IMR-90 (cell line): ENCODE measurements around the gene ZYG11B. TPM values are rescaled to one million over a fixed set of nuclear protein-coding genes. Genes with fewer than 3 reads are reported as not detected.

Experiments used
- ATAC-seq: fragments of 200-7000 bp; cut with Tn5 transposase; 2 replicates; pipeline ENCODE4 v1.9.1; 2020; ENCODE audit warnings: low read depth, mild to moderate bottlenecking, moderate library complexity
- BruUV-seq: library from RNA; stranded (reverse); fragments of 400-500 nt; replicated peaks from 2 replicates; lab custom pipeline; 2021; lab: Mats Ljungman, UMichigan
- CTCF ChIA-PET: fragments of 300-600 bp; formaldehyde crosslinking; extraction: SDS; loops from one replicate; lab custom pipeline; 2021; ENCODE audit warnings: antibody characterized with exemption; lab: Yijun Ruan, JAX
- POLR2A ChIA-PET: fragments of 300-600 bp; sonication (Branson Sonifier 250); formaldehyde crosslinking; loops from one replicate; lab custom pipeline; 2022; ENCODE audit warnings: antibody characterized with exemption; ENCODE audit not compliant: unreplicated experiment; lab: Charles Lee
- DNase-seq: peaks from one replicate; pipeline ENCODE4 v3.0.0; 2013
- H2AFZ ChIP-seq: replicated peaks from 2 replicates; pipeline ENCODE3; 2013; ENCODE audit warnings: low read length, mild to moderate bottlenecking; ENCODE audit not compliant: poor library complexity
- H2AK5ac ChIP-seq: 2 replicates; pipeline ENCODE4 v1.6.1; 2013; ENCODE audit warnings: low read depth, low read length, inconsistent platforms
- H2AK9ac ChIP-seq: replicated peaks from 2 replicates; pipeline ENCODE3; 2013; ENCODE audit warnings: mild to moderate bottlenecking, low read depth, low read length, moderate library complexity; ENCODE audit not compliant: poor library complexity
- H2BK120ac ChIP-seq: 2 replicates; pipeline ENCODE4 v1.6.1; 2013; ENCODE audit warnings: low read depth, low read length, inconsistent platforms
- H2BK15ac ChIP-seq: 3 replicates; pipeline ENCODE4 v1.6.1; 2013; ENCODE audit warnings: low read depth, low read length, inconsistent platforms
- H2BK20ac ChIP-seq: 2 replicates; pipeline ENCODE4 v1.6.1; 2013; ENCODE audit warnings: low read depth, mild to moderate bottlenecking, inconsistent platforms, low read length, moderate library complexity
- H2BK5ac ChIP-seq: 2 replicates; pipeline ENCODE4 v1.6.1; 2013; ENCODE audit warnings: mild to moderate bottlenecking, low read depth, low read length, inconsistent platforms; ENCODE audit not compliant: poor library complexity, severe bottlenecking
- H3K14ac ChIP-seq: replicated peaks from 2 replicates; pipeline ENCODE4 v1.6.1; 2013; ENCODE audit warnings: low read depth, low read length, inconsistent platforms
- H3K18ac ChIP-seq: 2 replicates; pipeline ENCODE4 v1.6.1; 2013; ENCODE audit warnings: low read depth, low read length, control low read depth
- H3K23ac ChIP-seq: 2 replicates; pipeline ENCODE4 v1.6.1; 2013; ENCODE audit warnings: low read depth, low read length, inconsistent platforms
- H3K27ac ChIP-seq: 2 replicates; pipeline ENCODE4 v1.5.1; 2013; ENCODE audit warnings: mild to moderate bottlenecking, control low read depth, low read length; ENCODE audit not compliant: insufficient read depth
- H3K27me3 ChIP-seq: 2 replicates; pipeline ENCODE4 v1.6.1; 2013; ENCODE audit warnings: low read length; ENCODE audit not compliant: control insufficient read depth, insufficient read depth
- H3K36me3 ChIP-seq: 2 replicates; pipeline ENCODE4 v1.6.1; 2013; ENCODE audit warnings: low read length, mixed read lengths; ENCODE audit not compliant: control insufficient read depth, insufficient read depth
- H3K4ac ChIP-seq: 2 replicates; pipeline ENCODE4 v1.6.1; 2013; ENCODE audit warnings: low read depth, low read length, inconsistent platforms
- H3K4me1 ChIP-seq: 2 replicates; pipeline ENCODE4 v1.6.1; 2013; ENCODE audit warnings: low read length, mixed read lengths; ENCODE audit not compliant: control insufficient read depth, insufficient read depth
- H3K4me2 ChIP-seq: 2 replicates; pipeline ENCODE4 v1.6.1; 2013; ENCODE audit warnings: low read depth, mild to moderate bottlenecking, control low read depth, low read length, moderate library complexity
- H3K4me3 ChIP-seq: 2 replicates; pipeline ENCODE4 v1.5.1; 2013; ENCODE audit warnings: low read depth, mild to moderate bottlenecking, control low read depth, low read length, moderate library complexity; ENCODE audit not compliant: insufficient read depth
- H3K56ac ChIP-seq: 2 replicates; pipeline ENCODE4 v1.6.1; 2013; ENCODE audit warnings: low read length, inconsistent platforms; ENCODE audit not compliant: insufficient read depth; ENCODE audit errors: extremely low read depth
- H3K79me1 ChIP-seq, 2 experiments: 2 replicates each; pipeline ENCODE4 v1.6.1; 2013; ENCODE audit warnings: low read length in 2 of 2, inconsistent platforms in 1 of 2, low read depth in 1 of 2
- H3K9ac ChIP-seq: 2 replicates; pipeline ENCODE4 v1.6.1; 2013; ENCODE audit warnings: low read depth, low read length, control low read depth
- H3K9me1 ChIP-seq: 2 replicates; pipeline ENCODE4 v1.6.1; 2013; ENCODE audit warnings: low read length, inconsistent platforms; ENCODE audit not compliant: insufficient read depth
- H3K9me3 ChIP-seq: 2 replicates; pipeline ENCODE4 v1.6.1; 2013; ENCODE audit warnings: low read length; ENCODE audit not compliant: control insufficient read depth, insufficient read depth
- H4K20me1 ChIP-seq: 2 replicates; pipeline ENCODE4 v1.6.1; 2013; ENCODE audit warnings: low read length, inconsistent platforms; ENCODE audit not compliant: insufficient read depth
- H4K5ac ChIP-seq: 2 replicates; pipeline ENCODE4 v1.6.1; 2013; ENCODE audit warnings: mild to moderate bottlenecking, low read depth, low read length, control low read depth
- H4K8ac ChIP-seq, 2 experiments: 2 replicates each; pipeline ENCODE4 v1.6.1; 2013; ENCODE audit warnings: low read depth in 2 of 2, low read length in 2 of 2, control low read depth in 1 of 2, inconsistent platforms in 1 of 2
- H4K91ac ChIP-seq: 2 replicates; pipeline ENCODE4 v1.6.1; 2013; ENCODE audit warnings: low read depth, low read length, inconsistent platforms; ENCODE audit not compliant: insufficient read depth
- BHLHE40 ChIP-seq: fragments of 150-350 bp; IDR thresholded peaks from 2 replicates; pipeline ENCODE4 v1.6.1; 2016; ENCODE audit warnings: mild to moderate bottlenecking, low read depth, low read length
- CEBPB ChIP-seq: IDR thresholded peaks from 2 replicates; pipeline ENCODE4 v1.6.1; 2012; ENCODE audit warnings: low read depth, low read length, improper control_type of control experiment
- CHD1 ChIP-seq: IDR thresholded peaks from 2 replicates; pipeline ENCODE4 v1.6.1; 2012; ENCODE audit warnings: low read depth, low read length, improper control_type of control experiment
- CTCF ChIP-seq: conservative IDR thresholded peaks from 2 replicates; pipeline ENCODE4 v1.5.1; 2012; ENCODE audit warnings: mild to moderate bottlenecking, low read depth, low read length, improper control_type of control experiment
- FOS ChIP-seq: fragments of 150-350 bp; IDR thresholded peaks from 2 replicates; pipeline ENCODE4 v1.6.1; 2016; ENCODE audit warnings: low read depth, low read length
- MAFK ChIP-seq: IDR thresholded peaks from 2 replicates; pipeline ENCODE4 v1.6.1; 2012; ENCODE audit warnings: low read depth, low read length, improper control_type of control experiment
- MAZ ChIP-seq: IDR thresholded peaks from 2 replicates; pipeline ENCODE4 v1.6.1; 2012; ENCODE audit warnings: low read depth, mild to moderate bottlenecking, low read length, improper control_type of control experiment, moderate library complexity, borderline replicate concordance
- MXI1 ChIP-seq: IDR thresholded peaks from 2 replicates; pipeline ENCODE4 v1.6.1; 2012; ENCODE audit warnings: low read depth, mild to moderate bottlenecking, low read length, moderate library complexity, borderline replicate concordance
- NFE2L2 ChIP-seq: fragments of 150-350 bp; IDR thresholded peaks from 2 replicates; pipeline ENCODE4 v1.6.1; 2016; ENCODE audit warnings: low read depth, mild to moderate bottlenecking, low read length
- POLR2A ChIP-seq: IDR thresholded peaks from 2 replicates; pipeline ENCODE4 v1.6.1; 2012; ENCODE audit warnings: mild to moderate bottlenecking, low read depth, low read length
- RAD21 ChIP-seq: IDR thresholded peaks from 2 replicates; pipeline ENCODE4 v1.6.1; 2012; ENCODE audit warnings: low read length, improper control_type of control experiment
- RCOR1 ChIP-seq: IDR thresholded peaks from 2 replicates; pipeline ENCODE4 v1.6.1; 2012; ENCODE audit warnings: mild to moderate bottlenecking, low read length, improper control_type of control experiment; ENCODE audit not compliant: insufficient replicate concordance
- RFX5 ChIP-seq: IDR thresholded peaks from 2 replicates; pipeline ENCODE4 v1.8.0; 2012; ENCODE audit warnings: low read depth, mild to moderate bottlenecking, low read length, moderate library complexity
- SMC3 ChIP-seq: fragments of 150-350 bp; IDR thresholded peaks from 2 replicates; pipeline ENCODE4 v1.6.1; 2016; ENCODE audit warnings: low read depth, mild to moderate bottlenecking, antibody characterized with exemption, low read length, moderate library complexity
- USF2 ChIP-seq: fragments of 150-350 bp; IDR thresholded peaks from 2 replicates; pipeline ENCODE4 v1.6.1; 2017; ENCODE audit warnings: mild to moderate bottlenecking, antibody characterized with exemption, low read length, low read depth
- WGBS, 2 experiments: methylation state at CpG; one replicate each; pipeline versions ENCODE4 v1.1.5 to v1.1.7; 2013; ENCODE audit warnings: missing lambda C conversion rate in 2 of 2; ENCODE audit not compliant: insufficient read length in 1 of 2; ENCODE audit errors: extremely low coverage in 2 of 2; 5-methylcytosine and 5-hydroxymethylcytosine counted together
- dilution Hi-C: fragments of 300-500 bp; cut with HindIII; formaldehyde crosslinking; loops from one replicate; pipeline ENCODE4 v1.14.3; 2018; ENCODE audit warnings: low sequenced_read_pairs; ENCODE audit not compliant: unreplicated experiment
- in situ Hi-C: fragments of 300-500 bp; cut with MboI; formaldehyde crosslinking; loops from 3 replicates; pipeline ENCODE4 v1.14.3; 2019; ENCODE audit warnings: low sequenced_read_pairs, inconsistent platforms, mixed read lengths
- intact Hi-C: fragments of 100-400 bp; cut with micrococcal nuclease; formaldehyde crosslinking; loops from 2 replicates; pipeline ENCODE4 v1.10.0; 2022
- polyA plus RNA-seq, 3 experiments: library from polyadenylated mRNA; depleted of rRNA; stranded (reverse); fragments of >200 nt; gene quantifications; 2 replicates each; pipeline ENCODE4 v1.2.3, GENCODE V29; 2012; ENCODE audit warnings: low replicate concordance in 1 of 3
- total RNA-seq: library from RNA; depleted of rRNA; stranded (reverse); fragments of >200 nt; gene quantifications from 2 replicates; pipeline ENCODE4 v1.2.3, GENCODE V29; 2012
- TF ChIP-seq, protein P1 (sequence below): fragments of 150-350 bp; IDR thresholded peaks from 2 replicates; pipeline ENCODE4 v1.6.1; 2016; ENCODE audit warnings: low read depth, mild to moderate bottlenecking, low read length, moderate library complexity, borderline replicate concordance

ZYG11B gene
- total and polyA plus RNA-seq, 2 of the 4 experiments (the other 2 are of a cell fraction) = 8.1 to 55.2 TPM

DNA sequence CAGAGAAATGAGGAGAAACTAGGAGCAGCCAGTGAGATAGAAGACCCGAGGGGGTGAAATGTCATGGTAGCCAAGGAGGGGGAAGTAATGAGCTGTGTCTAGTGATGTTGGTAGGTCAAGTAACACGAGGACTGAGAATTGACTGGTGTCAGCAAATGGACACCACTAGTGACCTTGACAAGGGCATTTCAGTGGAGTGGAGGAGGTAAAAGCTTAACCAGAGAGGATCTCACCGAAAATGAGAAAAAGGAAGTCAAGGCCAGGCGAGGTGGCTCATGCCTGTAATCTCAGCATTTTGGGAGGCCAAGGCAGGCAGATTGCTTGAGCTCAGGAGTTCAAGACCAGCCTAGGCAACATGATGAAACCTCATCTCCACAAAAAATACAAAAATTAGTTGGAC lies 3.0 kb upstream of the ZYG11B start:
- H3K9me3 ChIP-seq = no peaks in the 10 kb centered on the region
- H2BK120ac ChIP-seq = no peak overlapping the region
- no peak overlapping the region; the same call in 1 of the 2 replicates for H2AK5ac ChIP-seq
- no peak overlapping the region for H3K4me2 ChIP-seq
- no peak overlapping the region for H3K18ac ChIP-seq
- no peak overlapping the region for H3K56ac ChIP-seq
- TF ChIP-seq NFE2L2 (no peak), SMC3 (no peak), CEBPB (no peak), MXI1 (no peak), CHD1 (no peak), RAD21 (no peak), POLR2A (no peak), CTCF (no peak), RCOR1 (no peak), MAZ (no peak), USF2 (no peak), FOS (no peak), RFX5 (no peak), BHLHE40 (no peak), MAFK (no peak)
- TF ChIP-seq, protein P1, sequence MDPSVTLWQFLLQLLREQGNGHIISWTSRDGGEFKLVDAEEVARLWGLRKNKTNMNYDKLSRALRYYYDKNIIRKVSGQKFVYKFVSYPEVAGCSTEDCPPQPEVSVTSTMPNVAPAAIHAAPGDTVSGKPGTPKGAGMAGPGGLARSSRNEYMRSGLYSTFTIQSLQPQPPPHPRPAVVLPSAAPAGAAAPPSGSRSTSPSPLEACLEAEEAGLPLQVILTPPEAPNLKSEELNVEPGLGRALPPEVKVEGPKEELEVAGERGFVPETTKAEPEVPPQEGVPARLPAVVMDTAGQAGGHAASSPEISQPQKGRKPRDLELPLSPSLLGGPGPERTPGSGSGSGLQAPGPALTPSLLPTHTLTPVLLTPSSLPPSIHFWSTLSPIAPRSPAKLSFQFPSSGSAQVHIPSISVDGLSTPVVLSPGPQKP = no peak
- in situ Hi-C loops = no loop called here
- no peak overlapping the region for H3K23ac ChIP-seq
- ATAC-seq (no peak), DNase-seq (no peak)
- H3K9me1 ChIP-seq = peaks cover 4% of the 10 kb centered on the region; the same call in 1 of the 2 replicates
- CTCF ChIA-PET = no interaction called here
- H2AK9ac ChIP-seq = no peak overlapping the region
- H3K4me3 ChIP-seq = no peak overlapping the region
- no peak overlapping the region for H4K8ac ChIP-seq
- H3K9ac ChIP-seq = no peak overlapping the region
- H3K4ac ChIP-seq = no peak overlapping the region
- intact Hi-C loops = no loop called here
- H2BK15ac ChIP-seq = no peak overlapping the region
- peaks cover 16 to 18% of the 10 kb centered on the region in 2 experiments; a peak in 3 of 4 replicates for H3K79me1 ChIP-seq
- no peak overlapping the region for H2BK5ac ChIP-seq
- dilution Hi-C loops = no loop called here
- H4K5ac ChIP-seq = no peak overlapping the region
- H3K36me3 ChIP-seq = no peaks in the 10 kb centered on the region
- H2AFZ ChIP-seq = no peak overlapping the region
- POLR2A ChIA-PET = interaction anchor here (1.0 kb wide), 1 partner anchor 12 kb away, joined by 3 read pairs; no protein-coding TSS in a partner anchor
- H3K14ac ChIP-seq = no peak overlapping the region
- 79% methylated on average over 2 of the region's 4 CpGs; no CpG with 5 or more reads in 1 of the 2 experiments for WGBS, 2 experiments
- peaks cover 4% of the 10 kb centered on the region for H3K4me1 ChIP-seq
- H3K27me3 ChIP-seq = no peaks in the 10 kb centered on the region
- no peak overlapping the region for H2BK20ac ChIP-seq
- no peak overlapping the region for H4K91ac ChIP-seq
- H3K27ac ChIP-seq = no peak overlapping the region
- no TSS peak for BruUV-seq
- H4K20me1 ChIP-seq = peaks cover 17% of the 10 kb centered on the region
